H1 (cell line): ENCODE data around the gene UNC13C. TPM values are rescaled to one million over a fixed set of nuclear protein-coding genes. Genes with fewer than 3 reads are reported as not detected.

Experiments used
- CTCF ChIA-PET: fragments of 300-600 bp; sonication (Branson Sonifier 250); formaldehyde crosslinking; loops from one replicate; lab custom pipeline; 2021; ENCODE audit not compliant: partially characterized antibody; lab: Charles Lee
- POLR2A ChIA-PET: fragments of 300-600 bp; sonication (Branson Sonifier 250); formaldehyde crosslinking; loops from one replicate; lab custom pipeline; 2021; ENCODE audit warnings: inconsistent platforms; ENCODE audit not compliant: partially characterized antibody; lab: Charles Lee
- DNase-seq, 2 experiments: peaks; one replicate each; pipeline versions ENCODE4 v3.0.0 to v3.0.0-alpha.2; 2010 to 2022; ENCODE audit warnings: low spot score in 2 of 2, low read depth in 1 of 2, mixed read lengths in 1 of 2
- FAIRE-seq: peaks from 2 replicates; lab custom pipeline; 2011; peaks lifted over from hg19 to GRCh38; lab: Jason Lieb, UNC
- H2AFZ ChIP-seq: 2 replicates; pipeline ENCODE4 v1.8.1; 2012; ENCODE audit warnings: low read length, inconsistent platforms
- H2AK5ac ChIP-seq: 2 replicates; pipeline ENCODE4 v1.6.1; 2013; ENCODE audit warnings: low read depth, low read length
- H2BK120ac ChIP-seq: replicated peaks from 2 replicates; pipeline ENCODE3; 2013; ENCODE audit warnings: low read depth, low read length, inconsistent platforms
- H2BK12ac ChIP-seq: 2 replicates; pipeline ENCODE4 v1.6.1; 2013; ENCODE audit warnings: low read depth, low read length
- H2BK15ac ChIP-seq: 2 replicates; pipeline ENCODE4 v1.6.1; 2013; ENCODE audit warnings: low read length
- H2BK20ac ChIP-seq: 2 replicates; pipeline ENCODE4 v1.6.1; 2013; ENCODE audit warnings: low read length
- H2BK5ac ChIP-seq: 2 replicates; pipeline ENCODE4 v1.6.1; 2013; ENCODE audit warnings: low read depth, low read length
- H3K14ac ChIP-seq: 2 replicates; pipeline ENCODE4 v1.6.1; 2013; ENCODE audit warnings: inconsistent platforms; ENCODE audit not compliant: insufficient read length
- H3K18ac ChIP-seq: 2 replicates; pipeline ENCODE4 v1.6.1; 2013; ENCODE audit warnings: low read length; ENCODE audit errors: extremely low read depth
- H3K23ac ChIP-seq: 2 replicates; pipeline ENCODE4 v1.6.1; 2013; ENCODE audit warnings: inconsistent platforms; ENCODE audit not compliant: insufficient read length
- H3K23me2 ChIP-seq: 2 replicates; pipeline ENCODE4 v1.6.1; 2013; ENCODE audit warnings: low read depth, low read length
- H3K27ac ChIP-seq: 2 replicates; pipeline ENCODE4 v1.6.1; 2011; ENCODE audit warnings: low read depth, low read length, inconsistent platforms
- H3K27me3 ChIP-seq, 4 experiments: replicated peaks in 1 of 4; 1 replicate in 1 of 4; 2 replicates in 3 of 4; pipeline versions ENCODE4 v1.6.1 to v1.8.1; 2011 to 2013; ENCODE audit warnings: low read length in 3 of 4, mild to moderate bottlenecking in 3 of 4, inconsistent platforms in 2 of 4, mixed read lengths in 2 of 4, moderate library complexity in 1 of 4; ENCODE audit not compliant: control insufficient read depth in 3 of 4, insufficient read depth in 3 of 4; ENCODE audit errors: extremely low read depth in 1 of 4
- H3K36me3 ChIP-seq, 4 experiments: 2 replicates each; pipeline versions ENCODE4 v1.6.1 to v1.8.1; 2011 to 2013; ENCODE audit warnings: mild to moderate bottlenecking in 4 of 4, low read length in 3 of 4, moderate library complexity in 2 of 4, control low read depth in 1 of 4, inconsistent platforms in 1 of 4; ENCODE audit not compliant: insufficient read depth in 4 of 4, control insufficient read depth in 2 of 4
- H3K4ac ChIP-seq: replicated peaks from 2 replicates; pipeline ENCODE3; 2013; ENCODE audit warnings: low read length, low read depth, mixed read lengths, inconsistent platforms; ENCODE audit not compliant: insufficient read length
- H3K4me1 ChIP-seq, 4 experiments: replicated peaks in 1 of 4; 1 replicate in 1 of 4; 2 replicates in 3 of 4; pipeline versions ENCODE4 v1.6.1 to v1.8.1; 2011 to 2013; ENCODE audit warnings: low read length in 3 of 4, inconsistent platforms in 2 of 4, mixed read lengths in 1 of 4; ENCODE audit not compliant: insufficient read depth in 4 of 4, control insufficient read depth in 3 of 4
- H3K4me2 ChIP-seq, 2 experiments: 2 replicates each; pipeline versions ENCODE4 v1.6.1 to v1.8.1; 2011 to 2013; ENCODE audit warnings: low read depth in 2 of 2, low read length in 2 of 2, control low read depth in 1 of 2, inconsistent platforms in 1 of 2, mild to moderate bottlenecking in 1 of 2; ENCODE audit not compliant: insufficient read depth in 1 of 2
- H3K4me3 ChIP-seq, 4 experiments: fragments of 200-600, 300-600 bp in 1 of 4; sonication (generic), shearing (Covaris generic), sonication (Bioruptor Twin) in 1 of 4; 2 replicates each; pipeline versions ENCODE4 v1.5.1 to v1.8.1; 2011 to 2016; ENCODE audit warnings: low read length in 4 of 4, low read depth in 3 of 4, control low read depth in 2 of 4, inconsistent platforms in 2 of 4, mild to moderate bottlenecking in 2 of 4, mixed read lengths in 1 of 4, moderate library complexity in 1 of 4; ENCODE audit not compliant: insufficient read depth in 2 of 4; ENCODE audit errors: extremely low read depth in 1 of 4
- H3K56ac ChIP-seq: replicated peaks from 2 replicates; pipeline ENCODE3; 2013; ENCODE audit warnings: low read depth, mild to moderate bottlenecking, mixed read lengths, low read length, inconsistent platforms; ENCODE audit not compliant: insufficient read length
- H3K79me1 ChIP-seq: 2 replicates; pipeline ENCODE4 v1.6.1; 2013; ENCODE audit warnings: low read depth, low read length, control low read depth
- H3K79me2 ChIP-seq, 2 experiments: 2 replicates each; pipeline versions ENCODE4 v1.6.1 to v1.8.1; 2012 to 2013; ENCODE audit warnings: low read length in 2 of 2, mild to moderate bottlenecking in 2 of 2, inconsistent platforms in 1 of 2; ENCODE audit not compliant: insufficient read depth in 2 of 2, control insufficient read depth in 1 of 2
- H3K9ac ChIP-seq, 4 experiments: replicated peaks in 1 of 4; 1 replicate in 1 of 4; 2 replicates in 3 of 4; pipeline versions ENCODE4 v1.6.1 to v1.8.1; 2011 to 2013; ENCODE audit warnings: low read depth in 3 of 4, low read length in 3 of 4, control low read depth in 2 of 4, mild to moderate bottlenecking in 2 of 4, moderate library complexity in 2 of 4, inconsistent platforms in 1 of 4; ENCODE audit errors: extremely low read depth in 1 of 4
- H3K9me3 ChIP-seq, 2 experiments: 2 replicates each; pipeline versions ENCODE4 v1.6.1 to v1.8.1; 2012 to 2013; ENCODE audit warnings: mild to moderate bottlenecking in 2 of 2, moderate library complexity in 2 of 2, control low read depth in 1 of 2, inconsistent platforms in 1 of 2, low read depth in 1 of 2, low read length in 1 of 2, mixed read lengths in 1 of 2; ENCODE audit not compliant: insufficient read depth in 2 of 2
- H4K20me1 ChIP-seq, 2 experiments: replicated peaks in 1 of 2; 2 replicates each; pipeline versions ENCODE3 to v1.8.1; 2011 to 2013; ENCODE audit warnings: inconsistent platforms in 2 of 2, low read length in 2 of 2, mild to moderate bottlenecking in 1 of 2; ENCODE audit not compliant: insufficient read depth in 2 of 2, control insufficient read depth in 1 of 2
- H4K5ac ChIP-seq: 2 replicates; pipeline ENCODE4 v1.6.1; 2013; ENCODE audit warnings: low read length, low read depth, mixed read lengths, inconsistent platforms; ENCODE audit not compliant: insufficient read length
- H4K8ac ChIP-seq: 2 replicates; pipeline ENCODE4 v1.8.0; 2013; ENCODE audit warnings: mild to moderate bottlenecking, moderate library complexity, low read length, inconsistent platforms; ENCODE audit not compliant: insufficient read depth; ENCODE audit errors: extremely low read depth
- H4K91ac ChIP-seq: replicated peaks from 2 replicates; pipeline ENCODE3; 2013; ENCODE audit warnings: low read length, mixed read lengths, inconsistent platforms; ENCODE audit not compliant: insufficient read length
- RXRA ChIP-seq: IDR thresholded peaks from 2 replicates; pipeline ENCODE4 v1.6.1; 2011; ENCODE audit warnings: low read depth, mild to moderate bottlenecking, low read length, moderate library complexity; ENCODE audit not compliant: insufficient read depth
- SIRT6 ChIP-seq: IDR thresholded peaks from one replicate; pipeline ENCODE4 v1.7.1; 2012; ENCODE audit warnings: low read length, inconsistent platforms
- WGBS, 2 experiments: shearing (Covaris generic) in 1 of 2; methylation state at CpG; one replicate each; pipeline versions ENCODE4 v1.1.6 to v1.1.7; 2013 to 2015; ENCODE audit warnings: low lambda C conversion rate in 2 of 2, mixed read lengths in 2 of 2, inconsistent platforms in 1 of 2, low coverage in 1 of 2, missing lambda C conversion rate in 1 of 2; ENCODE audit not compliant: insufficient replicate concordance in 2 of 2, insufficient coverage in 1 of 2, insufficient read length in 1 of 2; ENCODE audit errors: extremely low coverage in 1 of 2, missing lambda C conversion rate in 1 of 2; 5-methylcytosine and 5-hydroxymethylcytosine counted together
- polyA plus RNA-seq, 7 experiments: library from polyadenylated mRNA; depleted of rRNA in 3 of 7; stranded (reverse) in 5 of 7; unstranded in 2 of 7; fragments of >200 nt in 5 of 7; fragments of 200-250 nt in 2 of 7; gene quantifications; 1 replicate in 5 of 7; 2 replicates in 1 of 7; 4 replicates in 1 of 7; pipeline versions ENCODE4 v1.2.1 to v1.2.3, GENCODE V29; 2011 to 2013; ENCODE audit warnings: missing spikeins in 2 of 7, mixed read lengths in 2 of 7
- total RNA-seq: library from RNA; stranded (reverse); fragmentation: NEBNext Ultra II Directional; extraction: Animal tissue kit (Norgen Biotek cat#: 25700); gene quantifications from 2 replicates; pipeline ENCODE4 v1.2.1, GENCODE V29; 2021

Gene UNC13C
- total and polyA plus RNA-seq, 2 of the 8 experiments (the other 6 are each of a cell fraction or from before 2014, with no cell fraction given), result 0.02 to 0.13 TPM

- no peak overlapping the region for H3K9ac ChIP-seq
- H3K27me3 ChIP-seq, result no peaks in the 10 kb centered on the region
- FAIRE-seq, result no peak
- H3K4me2 ChIP-seq, result no peak overlapping the region
- H3K79me1 ChIP-seq, result no peaks in the 10 kb centered on the region
- no peak overlapping the region for H3K18ac ChIP-seq
- no peak for DNase-seq
- no peak overlapping the region for H4K8ac ChIP-seq
- no peaks in the 10 kb centered on the region for H4K20me1 ChIP-seq
- no peak overlapping the region for H3K27ac ChIP-seq
- H3K4me1 ChIP-seq, result no peaks in the 10 kb centered on the region
- no peak overlapping the region for H2BK15ac ChIP-seq
- no peak overlapping the region for H4K91ac ChIP-seq
- POLR2A ChIA-PET, result no interaction called here
- H2AK5ac ChIP-seq, result no peak overlapping the region
- H2BK120ac ChIP-seq, result no peak overlapping the region
- 85% methylated on average over 3 of the region's 3 CpGs; no CpG with 5 or more reads in 1 of the 2 experiments for WGBS, 2 experiments
- TF ChIP-seq RXRA (no peak), SIRT6 (no peak)
- no peak overlapping the region for H2BK5ac ChIP-seq
- H3K79me2 ChIP-seq, result no peaks in the 10 kb centered on the region
- H4K5ac ChIP-seq, result no peak overlapping the region
- H3K9me3 ChIP-seq, result peaks cover 0 to 9% of the 10 kb centered on the region in 2 experiments; a peak in 1 of 4 replicates
- H3K14ac ChIP-seq, result no peak overlapping the region
- H2BK20ac ChIP-seq, result no peak overlapping the region
- H2AFZ ChIP-seq, result no peak overlapping the region
- H3K36me3 ChIP-seq, result no peaks in the 10 kb centered on the region
- H3K56ac ChIP-seq, result no peak overlapping the region
- CTCF ChIA-PET, result no interaction called here
- no peak overlapping the region for H3K4ac ChIP-seq
- no peaks in the 10 kb centered on the region for H3K23me2 ChIP-seq
- no peak overlapping the region for H3K23ac ChIP-seq
- no peak overlapping the region for H2BK12ac ChIP-seq
- H3K4me3 ChIP-seq, result no peak overlapping the region
Observed at GRCh38 chr15:54619180-54619579, 640.9 kb downstream of the UNC13C start.
